Stimulated activated naive B cell treated with anti-CD40 and anti-IgM and Interleukin-4, amounts not matched to agents 10 μg/mL and 1 μg/mL and 100 μg/mL, for 72 hours (primary cell): ENCODE results near the gene C1orf167.
A peak's percentile ranks its signal among the peaks of the same experiment; 100 is the strongest.

Experiments used
- ATAC-seq, 2 donors: fragments of 150-1000 bp; cut with Tn5 transposase; replicated peaks; 2 replicates each; pipeline ENCODE4 v1.10.0; 2021; ENCODE audit warnings: moderate library complexity in 1 of 2
- DNase-seq: peaks from one replicate; pipeline ENCODE4 v3.0.0; 2021
- H3K27ac Mint-ChIP-seq: one replicate; pipeline ENCODE4 v1.8.0; 2022; ENCODE audit warnings: mild to moderate bottlenecking, mixed read lengths
- H3K27me3 Mint-ChIP-seq, 2 donors: one replicate each; pipeline ENCODE4 v1.8.0; 2022; ENCODE audit warnings: mixed read lengths in 2 of 2
- H3K36me3 Mint-ChIP-seq, 2 donors: one replicate each; pipeline ENCODE4 v1.8.0; 2022; ENCODE audit warnings: mixed read lengths in 2 of 2, mild to moderate bottlenecking in 1 of 2
- H3K4me1 Mint-ChIP-seq, 2 donors: one replicate each; pipeline ENCODE4 v1.8.0; 2022; ENCODE audit warnings: mixed read lengths in 2 of 2, mild to moderate bottlenecking in 1 of 2
- H3K4me3 Mint-ChIP-seq, 2 donors: one replicate each; pipeline ENCODE4 v1.8.0; 2022; ENCODE audit warnings: mild to moderate bottlenecking in 2 of 2, mixed read lengths in 2 of 2, moderate library complexity in 1 of 2
- H3K9me3 Mint-ChIP-seq, 2 donors: one replicate each; pipeline ENCODE4 v1.8.0; 2022; ENCODE audit warnings: mixed read lengths in 2 of 2, mild to moderate bottlenecking in 1 of 2

C1orf167 gene

DNA sequence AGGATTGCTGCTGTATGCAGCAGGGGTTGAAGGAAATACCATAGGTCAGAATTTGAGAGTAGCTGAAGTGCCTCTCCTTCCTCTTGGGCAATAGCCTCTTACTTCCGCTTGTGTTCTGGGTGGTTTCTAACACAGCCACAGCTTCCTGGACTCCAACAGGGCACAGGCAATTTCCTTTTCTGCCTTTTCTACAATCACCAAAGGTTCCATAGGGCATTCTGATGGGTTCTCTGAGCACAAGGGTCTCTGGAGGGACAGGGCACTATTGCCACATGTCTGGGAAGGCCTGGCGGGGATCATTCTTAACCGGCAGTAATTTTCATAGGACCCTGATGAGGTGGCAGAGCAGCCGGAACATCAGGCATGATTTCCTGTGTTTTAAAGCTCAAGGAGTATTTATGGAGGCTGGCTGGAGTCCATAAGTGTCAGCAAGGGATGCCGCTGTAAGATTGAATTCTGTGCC is 31.5 kb upstream of the C1orf167 start:
- Mint-ChIP-seq H3K4me3 (peak overlapping the region; percentile 70 to 72), H3K9me3 (no peaks in the 10 kb centered on the region), H3K27ac (peak overlapping the region; percentile 93), H3K4me1 (peaks cover 28 to 41% of the 10 kb centered on the region in 2 donors), H3K36me3 (no peaks in the 10 kb centered on the region), H3K27me3 (no peaks in the 10 kb centered on the region)
- ATAC-seq (peak; percentile 92 to 94), DNase-seq (no peak)

DNA sequence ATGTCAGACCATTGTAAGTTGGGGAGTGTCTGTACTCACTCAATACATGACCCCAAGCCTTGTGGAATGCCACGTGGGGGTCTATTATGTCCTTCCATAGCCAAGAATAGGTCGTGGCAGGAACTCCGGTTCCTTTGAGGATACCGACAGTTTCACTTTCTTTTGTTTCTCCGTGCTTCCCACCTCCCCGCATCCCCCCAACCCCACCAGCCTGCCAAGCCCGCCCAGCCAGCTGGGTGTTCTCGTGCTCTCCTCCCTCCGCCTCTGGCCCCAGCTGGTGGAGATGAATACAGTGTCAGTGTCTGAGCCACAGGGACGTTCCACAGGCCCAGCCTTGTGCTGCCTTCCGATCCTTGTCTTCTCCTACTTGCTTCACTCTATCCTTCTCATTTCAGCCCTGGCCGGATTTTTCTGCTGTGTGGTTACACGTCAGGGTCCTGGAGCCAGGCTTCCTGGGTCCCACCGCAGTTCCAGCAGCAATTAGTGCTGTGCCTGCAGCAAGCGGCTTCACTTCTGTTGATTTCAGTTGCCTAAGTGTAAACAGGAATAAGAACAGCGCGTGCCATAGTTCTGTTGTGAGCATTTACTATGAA is 30.2 kb upstream of the C1orf167 start:
- H3K27ac Mint-ChIP-seq, result peak overlapping the region; percentile 95
- no peak for DNase-seq
- no peaks in the 10 kb centered on the region for H3K9me3 Mint-ChIP-seq
- H3K27me3 Mint-ChIP-seq, result no peaks in the 10 kb centered on the region
- no peak for ATAC-seq
- peaks cover 32 to 40% of the 10 kb centered on the region in 2 donors for H3K4me1 Mint-ChIP-seq
- peak overlapping the region; percentile 82 for H3K4me3 Mint-ChIP-seq
- peaks cover 2 to 3% of the 10 kb centered on the region in 2 donors for H3K36me3 Mint-ChIP-seq

DNA sequence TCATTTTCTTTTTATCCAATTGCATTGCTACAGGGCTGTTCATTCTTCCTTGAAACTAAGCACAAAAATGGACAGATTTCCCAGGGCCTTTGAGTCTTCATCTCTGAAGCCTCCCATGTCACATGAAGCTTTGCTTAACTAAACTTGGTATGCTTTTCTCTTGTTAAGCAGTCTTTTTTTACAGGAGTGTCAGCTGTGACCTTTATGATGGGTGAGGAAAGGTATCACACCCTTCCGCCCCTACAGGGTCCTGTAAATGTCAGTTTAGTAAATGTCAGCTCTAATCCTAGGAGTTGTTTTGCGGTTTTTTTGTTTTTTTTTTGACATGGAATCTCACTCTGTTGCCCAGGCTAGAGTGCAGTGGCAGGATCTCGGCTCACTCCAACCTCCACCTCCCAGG is 28.7 kb upstream of the C1orf167 start:
- DNase-seq (no peak), ATAC-seq (no peak)
- H3K9me3 Mint-ChIP-seq, result no peaks in the 10 kb centered on the region
- peaks cover 2 to 3% of the 10 kb centered on the region in 2 donors for H3K36me3 Mint-ChIP-seq
- H3K27me3 Mint-ChIP-seq, result no peaks in the 10 kb centered on the region
- no peak overlapping the region for H3K27ac Mint-ChIP-seq
- no peak overlapping the region for H3K4me3 Mint-ChIP-seq
- H3K4me1 Mint-ChIP-seq, result peaks cover 41 to 56% of the 10 kb centered on the region in 2 donors

DNA sequence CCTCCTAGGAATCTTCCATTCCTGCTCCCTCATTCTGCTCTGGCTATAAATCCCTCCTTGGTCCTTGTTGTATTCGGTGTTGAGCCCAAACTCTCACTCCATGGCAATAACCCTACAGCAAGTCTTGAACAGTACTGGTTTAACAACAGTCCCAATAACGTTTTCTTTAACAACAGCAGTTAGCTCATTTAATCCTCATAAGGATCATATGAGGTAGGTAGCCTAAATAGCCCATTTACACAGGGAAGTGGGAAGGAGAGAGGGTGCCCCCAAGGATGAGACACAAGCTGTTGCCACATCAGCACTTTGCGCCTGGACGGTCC is 26.5 kb upstream of the C1orf167 start:
- H3K27ac Mint-ChIP-seq, result peak overlapping the region; percentile 31
- ATAC-seq (peak in 1 of 2 donors; percentile 4), DNase-seq (no peak)
- no peaks in the 10 kb centered on the region for H3K27me3 Mint-ChIP-seq
- peaks cover 2 to 3% of the 10 kb centered on the region in 2 donors for H3K36me3 Mint-ChIP-seq
- no peaks in the 10 kb centered on the region for H3K9me3 Mint-ChIP-seq
- peaks cover 41 to 62% of the 10 kb centered on the region in 2 donors for H3K4me1 Mint-ChIP-seq
- H3K4me3 Mint-ChIP-seq, result peak overlapping the region; percentile 92 to 98

DNA sequence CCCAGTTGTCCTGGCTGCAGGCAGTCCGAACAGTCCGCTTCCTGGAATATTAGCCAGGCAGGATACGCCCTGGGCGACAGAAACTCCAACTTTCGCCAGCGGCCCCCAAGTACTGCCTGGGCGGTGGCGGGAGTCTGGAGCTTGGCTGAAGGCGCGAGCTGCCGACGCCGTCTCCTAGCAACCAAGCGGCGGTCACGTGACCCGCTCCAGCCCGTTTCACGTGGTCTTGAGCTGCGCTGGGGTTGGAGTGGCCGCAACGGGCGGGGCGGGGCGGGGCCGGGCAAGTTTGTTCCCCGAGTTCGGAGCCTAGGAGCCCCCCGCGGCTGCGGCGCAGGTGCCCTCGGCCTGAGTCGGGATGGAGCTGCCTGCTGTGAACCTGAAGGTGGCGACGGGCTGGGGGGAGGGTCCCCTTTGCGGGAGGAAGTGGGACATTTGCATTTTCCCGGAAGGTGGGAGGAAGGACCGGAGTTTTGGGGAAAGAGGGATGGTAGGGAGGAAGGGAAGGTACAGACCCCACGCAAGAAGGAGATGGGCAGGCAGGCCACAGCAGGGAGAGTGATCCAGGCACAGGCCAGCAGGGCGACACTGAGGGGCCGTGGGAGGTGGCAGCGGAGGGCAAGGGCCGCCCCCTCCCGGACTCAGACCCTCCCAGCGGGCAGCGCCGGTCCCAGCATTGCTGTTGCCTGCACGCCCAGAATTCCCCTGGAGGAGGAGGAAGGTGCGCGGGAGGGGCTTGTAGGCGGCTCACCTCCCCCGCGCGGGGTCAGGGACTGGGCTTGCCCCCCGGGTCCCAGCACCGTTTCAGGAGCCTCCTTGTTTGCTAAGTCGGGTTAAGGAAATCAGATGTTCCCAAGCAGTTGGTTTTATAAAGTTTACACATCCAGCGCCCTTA is 25.9 kb upstream of the C1orf167 start, which contains the start of gene AGTRAP:
TSS of gene AGTRAP (plus strand) at position 283 of the 892 bp plus-strand sequence. CDS start at position 356, 73 bp downstream.
- peak within 1 kb of the TSS; percentile 96 for H3K27ac Mint-ChIP-seq
- peaks cover 43 to 62% of the 10 kb centered on the region in 2 donors for H3K4me1 Mint-ChIP-seq
- H3K27me3 Mint-ChIP-seq, result no peaks in the 10 kb centered on the region
- DNase-seq (peak; percentile 83), ATAC-seq (peak; percentile 89 to 91)
- peak within 1 kb of the TSS; percentile 92 to 98 for H3K4me3 Mint-ChIP-seq
- H3K9me3 Mint-ChIP-seq, result no peaks in the 10 kb centered on the region
- peaks cover 2 to 3% of the 10 kb centered on the region in 2 donors for H3K36me3 Mint-ChIP-seq

DNA sequence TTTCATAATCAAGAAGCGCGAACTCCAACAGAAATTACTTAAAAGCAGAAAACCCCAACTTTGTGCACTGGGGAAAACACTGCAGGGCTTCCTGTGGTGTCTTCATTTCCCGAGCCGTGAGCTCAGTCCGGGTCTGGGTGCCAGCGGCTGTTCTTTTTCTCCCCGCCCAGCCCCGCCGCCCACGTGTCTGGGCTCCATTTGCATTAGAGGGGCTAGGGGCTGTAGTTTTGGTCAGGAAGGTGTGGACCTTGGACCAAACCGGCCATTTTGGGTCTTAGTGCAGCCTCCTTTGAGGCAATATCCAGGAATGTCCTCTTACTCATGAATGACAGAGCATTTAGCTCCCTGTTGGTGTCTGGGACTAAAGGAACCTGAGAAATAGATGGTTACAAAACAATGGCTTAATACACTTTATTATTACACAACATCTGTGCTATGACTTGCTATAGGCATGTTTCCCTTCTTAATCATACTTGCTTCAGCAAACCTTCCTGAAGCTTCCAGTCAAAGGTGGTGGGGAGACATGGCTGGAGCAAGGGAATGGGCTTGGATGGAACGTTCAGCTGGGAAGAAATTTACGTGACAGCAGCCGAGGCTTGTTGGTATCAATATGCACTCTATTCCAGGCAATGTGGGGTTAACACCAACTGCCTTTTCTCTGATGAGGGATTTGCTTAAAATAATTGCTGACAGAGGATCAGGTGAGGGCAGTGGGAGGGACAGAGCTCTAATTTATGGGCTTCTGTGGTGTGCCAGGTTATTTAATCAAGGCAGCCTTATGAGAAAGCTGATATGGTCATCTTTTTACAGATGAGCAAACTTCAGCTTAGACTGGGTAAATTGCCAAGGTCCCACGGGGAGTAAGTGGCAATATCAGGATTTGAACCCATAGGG is 25.0 kb upstream of the C1orf167 start:
- H3K36me3 Mint-ChIP-seq, result peaks cover 2 to 3% of the 10 kb centered on the region in 2 donors
- ATAC-seq (peak; percentile 44 to 53), DNase-seq (no peak)
- H3K27me3 Mint-ChIP-seq, result no peaks in the 10 kb centered on the region
- no peaks in the 10 kb centered on the region for H3K9me3 Mint-ChIP-seq
- peaks cover 40 to 58% of the 10 kb centered on the region in 2 donors for H3K4me1 Mint-ChIP-seq
- peak overlapping the region; percentile 96 for H3K27ac Mint-ChIP-seq
- peak overlapping the region; percentile 92 to 98 for H3K4me3 Mint-ChIP-seq

DNA sequence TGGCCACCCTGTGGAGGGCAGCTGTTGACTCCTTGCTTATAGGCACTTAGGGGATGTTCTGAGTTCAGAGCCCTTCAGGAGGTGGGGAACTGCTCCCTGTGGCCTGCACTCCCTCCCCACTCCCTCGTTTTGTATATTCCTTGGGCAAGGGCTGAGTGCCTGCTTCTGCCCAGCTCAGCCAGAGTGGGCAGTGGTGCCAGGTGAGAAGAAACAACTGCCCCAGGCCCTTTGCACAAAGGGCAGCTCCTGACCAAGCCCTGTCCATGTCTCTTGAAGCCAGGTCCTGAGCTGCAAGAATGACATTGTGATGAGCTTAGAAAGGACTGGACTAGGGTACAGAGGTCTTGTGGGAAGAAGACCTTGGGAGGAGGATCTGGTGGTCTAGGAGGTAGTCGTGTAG is 23.9 kb upstream of the C1orf167 start:
- ATAC-seq (no peak), DNase-seq (no peak)
- peaks cover 41 to 62% of the 10 kb centered on the region in 2 donors for H3K4me1 Mint-ChIP-seq
- H3K4me3 Mint-ChIP-seq, result no peak overlapping the region
- no peaks in the 10 kb centered on the region for H3K27me3 Mint-ChIP-seq
- H3K9me3 Mint-ChIP-seq, result no peaks in the 10 kb centered on the region
- no peak overlapping the region for H3K27ac Mint-ChIP-seq
- peaks cover 2 to 3% of the 10 kb centered on the region in 2 donors for H3K36me3 Mint-ChIP-seq

DNA sequence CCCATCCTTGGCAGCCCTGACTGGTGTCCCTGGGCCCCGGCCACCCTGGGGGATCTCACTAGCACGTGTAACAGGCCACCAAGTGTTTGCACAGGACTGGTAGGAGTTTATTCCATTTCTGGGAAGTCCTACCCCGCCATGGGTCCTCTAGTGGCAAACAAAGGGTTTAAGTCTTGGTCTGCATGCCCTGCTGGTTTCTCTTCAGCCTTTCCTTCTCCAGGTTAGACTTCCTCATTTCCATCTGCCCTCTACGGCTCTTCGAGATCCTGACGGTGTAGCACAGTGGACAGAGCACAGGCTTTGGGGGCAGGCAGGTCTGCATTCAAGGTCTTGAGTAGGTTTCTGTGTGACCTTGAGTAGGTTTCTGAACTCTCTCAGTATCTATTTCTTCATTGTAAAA is 23.2 kb upstream of the C1orf167 start:
- Mint-ChIP-seq H3K27me3 (no peaks in the 10 kb centered on the region), H3K36me3 (peaks cover 2 to 3% of the 10 kb centered on the region in 2 donors), H3K9me3 (no peaks in the 10 kb centered on the region), H3K4me3 (no peak overlapping the region), H3K4me1 (peaks cover 41 to 62% of the 10 kb centered on the region in 2 donors), H3K27ac (no peak overlapping the region)
- no peak for ATAC-seq
- DNase-seq, result no peak

DNA sequence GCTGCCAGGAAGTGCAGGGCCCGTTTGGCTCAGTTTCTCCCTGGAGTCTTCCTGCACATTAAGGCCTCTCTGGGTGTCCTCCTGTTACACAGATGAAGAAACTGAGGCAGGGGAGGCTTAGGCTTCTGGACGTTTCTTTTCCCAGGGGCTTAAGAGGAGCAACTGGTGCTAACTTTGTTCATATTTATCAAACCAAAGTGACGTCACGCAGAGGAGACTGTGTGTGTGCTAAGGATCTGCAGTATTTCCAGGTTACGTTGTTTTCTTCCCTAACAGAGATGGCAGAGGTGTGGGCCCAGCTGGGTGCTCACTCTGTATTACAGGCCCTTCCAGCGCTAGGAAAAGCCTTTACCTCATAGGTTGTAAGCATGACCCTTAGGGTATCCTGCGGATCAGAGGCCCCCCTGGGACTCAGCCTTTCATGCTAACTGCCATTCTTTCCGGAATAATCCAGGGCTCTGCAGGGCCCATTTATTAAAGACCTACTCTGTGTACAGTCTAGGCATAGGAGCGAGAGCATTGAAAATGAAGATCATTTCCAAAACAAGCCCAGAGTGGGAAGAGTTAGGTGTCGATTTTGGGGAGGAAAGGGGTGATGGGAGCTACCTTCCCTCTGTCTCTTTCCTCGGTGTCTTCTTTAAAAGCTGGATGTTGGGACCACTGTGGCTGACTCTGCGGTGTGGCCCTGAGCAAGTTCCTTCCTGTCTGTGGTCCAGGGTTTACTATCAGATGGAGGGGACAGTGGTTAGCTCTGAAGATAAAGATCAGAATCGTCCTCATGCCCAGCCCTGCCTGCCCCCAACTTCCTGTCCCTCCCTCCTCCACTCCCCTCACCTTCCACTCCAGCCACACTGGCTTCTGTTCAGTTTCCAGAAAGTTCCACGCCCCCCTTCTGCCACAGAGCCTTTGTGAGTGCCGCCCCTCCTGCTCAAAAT is 21.5 kb upstream of the C1orf167 start:
- peak; percentile 28 to 38 for ATAC-seq
- H3K9me3 Mint-ChIP-seq, result no peaks in the 10 kb centered on the region
- H3K4me3 Mint-ChIP-seq, result peak overlapping the region in 1 of 2 donors; percentile 49
- H3K36me3 Mint-ChIP-seq, result peaks cover 4 to 7% of the 10 kb centered on the region in 2 donors
- H3K4me1 Mint-ChIP-seq, result peaks cover 38 to 62% of the 10 kb centered on the region in 2 donors
- no peaks in the 10 kb centered on the region for H3K27me3 Mint-ChIP-seq
- no peak overlapping the region for H3K27ac Mint-ChIP-seq
- no peak for DNase-seq

DNA sequence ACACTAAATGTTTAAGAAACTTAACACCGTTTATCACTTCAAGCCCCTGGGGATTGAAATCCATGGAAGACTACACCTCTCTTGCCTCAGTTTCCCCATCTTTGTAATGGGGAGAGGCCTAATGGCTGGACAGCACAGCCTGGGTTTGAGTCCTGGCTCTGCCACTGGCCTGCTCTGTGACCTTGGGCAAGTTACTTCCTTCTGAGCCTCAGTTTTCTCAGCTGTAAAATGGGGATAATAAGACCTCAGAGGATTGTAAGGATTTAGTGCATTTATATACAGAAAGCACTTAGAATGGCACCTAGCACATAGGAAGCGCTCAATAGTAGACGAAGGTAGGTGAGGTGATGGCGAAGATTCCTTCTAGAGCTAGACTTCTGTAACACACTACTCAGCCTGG is 20.5 kb upstream of the C1orf167 start:
- Mint-ChIP-seq H3K4me3 (no peak overlapping the region), H3K36me3 (peaks cover 2 to 9% of the 10 kb centered on the region in 2 donors), H3K9me3 (no peaks in the 10 kb centered on the region), H3K4me1 (peaks cover 32 to 57% of the 10 kb centered on the region in 2 donors), H3K27ac (no peak overlapping the region), H3K27me3 (no peaks in the 10 kb centered on the region)
- ATAC-seq (no peak), DNase-seq (no peak)

DNA sequence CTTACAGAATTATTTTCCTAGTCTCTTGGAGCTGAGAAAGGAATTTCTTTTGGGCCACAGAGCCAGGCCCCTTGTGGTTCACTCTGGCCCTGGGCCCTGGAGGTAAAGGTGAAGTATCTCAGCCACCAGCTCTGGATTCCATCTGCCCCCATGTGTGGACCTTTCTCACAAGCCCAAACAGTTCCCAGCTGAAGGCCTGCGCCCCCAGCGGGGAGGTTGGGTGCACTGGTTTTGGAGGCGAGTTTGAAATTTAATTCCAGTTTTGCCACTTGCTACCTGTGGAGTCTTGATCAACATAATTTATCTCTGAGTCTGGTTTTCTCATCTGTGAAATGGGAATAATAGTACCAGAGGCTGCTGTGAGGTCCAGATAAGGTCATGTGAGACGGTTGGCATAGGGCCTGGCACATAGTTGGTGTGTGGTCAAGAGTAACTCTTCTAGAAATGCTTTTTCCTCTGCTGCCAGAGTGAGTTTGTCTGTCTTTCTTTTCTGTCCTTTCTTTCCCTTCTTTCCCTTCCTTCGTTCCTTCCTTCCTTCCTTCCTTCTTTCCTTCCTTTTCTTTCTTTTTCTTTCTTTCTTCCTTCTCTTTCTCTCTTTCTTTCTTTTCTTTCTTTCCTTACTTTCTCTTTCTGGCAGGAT is 20.0 kb upstream of the C1orf167 start:
- Mint-ChIP-seq H3K27me3 (no peaks in the 10 kb centered on the region), H3K4me3 (no peak overlapping the region), H3K9me3 (no peaks in the 10 kb centered on the region), H3K4me1 (peaks cover 28 to 51% of the 10 kb centered on the region in 2 donors), H3K36me3 (peaks cover 2 to 13% of the 10 kb centered on the region in 2 donors), H3K27ac (no peak overlapping the region)
- ATAC-seq, result no peak
- DNase-seq, result no peak

DNA sequence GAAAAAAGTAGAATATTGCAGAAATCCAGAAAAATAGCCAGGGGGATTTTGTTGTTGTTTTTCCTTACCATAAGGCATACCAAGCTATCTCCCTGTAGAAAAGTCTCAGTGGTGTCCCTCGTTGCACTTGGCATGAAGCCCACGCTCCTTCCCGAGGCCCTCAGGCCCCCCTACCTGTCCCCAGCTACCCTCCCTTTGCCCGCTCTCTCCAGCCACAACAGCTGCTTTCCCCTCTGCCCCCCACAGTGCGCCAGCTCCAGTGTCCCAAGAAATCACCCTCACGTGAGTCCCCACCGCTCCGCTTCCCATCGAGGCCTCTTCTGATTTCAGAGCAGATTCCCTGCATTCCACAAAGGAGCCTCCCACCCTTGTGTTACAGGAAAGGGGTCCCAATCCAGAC is 17.7 kb upstream of the C1orf167 start:
- DNase-seq (no peak), ATAC-seq (no peak)
- Mint-ChIP-seq H3K4me1 (peaks cover 19 to 34% of the 10 kb centered on the region in 2 donors), H3K27ac (no peak overlapping the region), H3K36me3 (peaks cover 2 to 26% of the 10 kb centered on the region in 2 donors), H3K27me3 (no peaks in the 10 kb centered on the region), H3K4me3 (no peak overlapping the region), H3K9me3 (no peaks in the 10 kb centered on the region)

DNA sequence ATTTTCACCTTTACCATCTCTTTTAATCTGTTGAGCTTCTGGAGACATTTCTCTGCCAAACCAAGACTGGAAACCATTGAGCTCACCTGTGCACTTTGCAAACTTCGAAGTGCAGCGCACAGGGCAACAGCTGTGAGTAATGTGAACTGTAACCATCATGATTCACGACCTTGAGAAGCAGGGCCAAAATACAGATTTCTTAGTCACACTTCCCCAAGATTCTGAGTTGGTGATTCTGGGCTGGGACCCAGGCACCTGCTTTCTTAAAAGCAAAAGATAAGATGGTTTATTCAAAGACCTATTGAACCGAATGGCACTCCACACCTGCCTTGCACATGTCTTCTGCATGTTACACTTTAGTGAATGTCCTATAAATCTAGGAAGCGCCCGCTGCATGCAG is 15.9 kb upstream of the C1orf167 start:
- ATAC-seq (no peak), DNase-seq (no peak)

More for the DNA sequence above, 15.9 kb upstream of the C1orf167 start:
- Mint-ChIP-seq H3K36me3 (peaks cover 2 to 32% of the 10 kb centered on the region in 2 donors), H3K9me3 (no peaks in the 10 kb centered on the region), H3K27me3 (no peaks in the 10 kb centered on the region), H3K27ac (no peak overlapping the region), H3K4me1 (peaks cover 9 to 17% of the 10 kb centered on the region in 2 donors), H3K4me3 (no peak overlapping the region)
